HG03066 (cell line): ENCODE measurements around the gene ZNF212.

Experiments
- ATAC-seq: cut with Tn5 transposase; IDR thresholded peaks from one replicate; pipeline ENCODE4 v1.9.1; 2021; ENCODE audit warnings: low read depth; ENCODE audit not compliant: unreplicated experiment

Gene ZNF212

DNA sequence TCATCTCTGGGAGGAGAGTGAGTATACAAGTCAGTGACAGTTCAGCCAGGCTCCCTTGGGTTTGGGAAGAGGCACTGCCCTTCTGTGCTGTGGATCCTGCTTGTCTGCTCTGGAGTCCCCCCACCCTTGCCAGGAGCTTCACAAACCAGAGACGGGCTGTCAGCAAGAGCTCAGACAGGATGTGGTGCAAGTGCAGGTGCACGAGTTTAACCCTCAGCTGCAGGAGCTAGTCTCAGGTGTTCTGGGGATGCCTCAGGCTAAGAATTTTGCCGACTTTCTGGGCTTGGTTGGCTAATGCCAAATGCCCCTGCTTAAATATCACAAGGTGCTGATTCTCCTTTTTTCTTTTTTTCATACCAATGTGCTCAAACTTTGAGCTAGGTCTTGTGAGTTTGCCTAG is 44.9 kb downstream of the ZNF212 start:
- no peak for ATAC-seq

DNA sequence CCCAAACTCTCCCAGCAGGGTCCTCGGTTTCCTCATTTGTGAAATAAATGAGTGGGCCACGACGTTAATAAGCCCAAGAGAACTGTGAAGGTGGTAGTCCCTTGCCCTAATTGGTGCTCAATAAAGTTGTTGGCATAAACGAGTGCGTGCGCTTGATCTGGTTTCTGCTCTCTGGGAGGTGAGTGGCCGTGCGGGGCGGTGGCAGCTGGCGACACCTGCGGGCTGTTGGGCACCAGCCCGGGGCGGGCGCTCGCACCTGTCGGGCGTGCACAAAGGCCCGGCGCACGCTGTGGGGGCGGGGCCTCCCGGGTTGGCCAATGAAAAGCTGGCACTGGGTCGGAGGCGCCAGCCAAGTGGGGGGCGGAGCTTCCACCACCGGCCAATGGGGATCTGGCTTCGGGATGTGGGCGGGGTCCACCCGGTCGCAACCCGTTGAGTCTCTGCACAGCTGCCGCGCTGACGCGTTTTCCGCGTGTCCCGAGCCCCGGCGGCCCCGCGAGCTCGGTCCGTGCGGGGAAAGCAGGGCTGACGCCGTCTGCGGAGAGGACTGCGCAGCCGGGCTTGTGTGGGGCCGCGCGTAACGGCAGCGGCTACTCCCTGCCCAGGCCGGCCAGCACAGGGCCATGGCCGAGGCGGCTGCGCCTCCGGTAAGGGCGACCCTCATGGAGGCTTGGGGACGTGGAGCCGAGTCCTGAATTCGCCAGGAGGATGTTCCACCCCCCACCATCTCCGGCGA is 45.6 kb downstream of the ZNF212 start:
- peak; percentile 95 for ATAC-seq

DNA sequence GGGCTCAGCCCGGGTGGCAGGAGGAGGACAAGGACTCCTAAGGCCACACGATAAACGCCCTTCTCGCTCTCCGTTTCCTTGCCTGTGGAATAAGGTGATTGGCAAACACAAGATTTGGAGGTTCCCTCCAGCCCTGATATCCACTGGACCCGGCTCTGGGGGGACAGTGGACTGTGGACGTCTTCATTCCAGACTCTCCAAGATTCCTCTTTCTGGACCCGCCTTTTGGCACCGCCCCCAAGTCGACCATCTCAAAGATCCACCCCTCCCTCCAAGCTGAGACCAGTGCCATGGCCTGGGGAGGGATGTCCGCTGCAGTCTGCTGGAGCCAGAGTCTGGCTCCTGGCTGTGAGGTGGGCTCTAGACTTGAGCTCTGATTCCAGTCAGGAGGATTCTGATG is 46.2 kb downstream of the ZNF212 start:
- ATAC-seq, result no peak

DNA sequence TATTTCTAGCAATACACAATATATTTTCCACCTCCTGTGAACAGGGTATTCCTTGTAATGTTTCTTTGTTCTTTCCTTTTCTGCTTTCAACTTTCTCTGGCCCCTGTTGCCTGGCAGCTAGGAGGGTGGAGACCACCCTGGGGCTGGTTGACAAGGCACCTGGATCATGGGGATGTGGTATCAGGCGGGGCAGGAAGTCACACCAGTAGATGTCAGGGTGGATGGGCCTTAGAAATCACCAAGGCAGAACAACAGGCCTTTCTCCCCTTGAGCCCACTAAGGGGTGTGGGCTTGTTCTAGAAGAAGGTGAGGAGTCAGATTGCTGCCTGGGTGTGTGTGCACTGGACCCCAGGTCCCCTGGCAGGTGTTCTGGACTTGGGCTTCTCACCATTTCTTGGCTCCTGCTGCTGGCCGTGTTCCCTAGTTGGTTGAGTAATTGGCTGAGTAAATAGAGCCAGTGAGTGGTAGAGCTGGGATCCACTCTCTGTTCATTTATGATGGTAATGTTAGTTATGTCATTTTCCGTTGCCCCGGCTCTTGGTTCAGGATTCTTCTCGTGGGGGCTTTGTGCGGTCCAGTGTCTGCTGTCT is 47.5 kb downstream of the ZNF212 start:
- no peak for ATAC-seq

DNA sequence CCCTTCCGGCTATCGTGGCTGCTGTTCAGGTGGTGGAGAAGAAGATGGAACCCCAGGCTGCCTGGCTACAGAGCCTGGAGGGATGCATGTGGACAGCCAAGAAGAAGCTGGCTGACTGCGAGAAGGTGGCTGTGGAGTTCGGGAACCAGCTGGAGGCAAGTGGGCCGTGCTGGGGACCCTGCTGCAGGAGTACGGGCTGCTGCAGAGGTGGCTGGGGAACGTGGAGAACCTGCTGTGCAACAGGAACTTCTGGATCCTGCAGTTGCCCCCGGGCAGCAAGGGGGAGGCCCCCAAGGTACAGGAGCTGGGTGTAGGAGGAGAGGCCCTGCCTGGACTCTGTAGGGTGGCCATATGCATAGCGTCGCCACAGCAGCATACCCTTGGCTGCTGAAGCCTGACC is 48.2 kb downstream of the ZNF212 start:
- no peak for ATAC-seq

DNA sequence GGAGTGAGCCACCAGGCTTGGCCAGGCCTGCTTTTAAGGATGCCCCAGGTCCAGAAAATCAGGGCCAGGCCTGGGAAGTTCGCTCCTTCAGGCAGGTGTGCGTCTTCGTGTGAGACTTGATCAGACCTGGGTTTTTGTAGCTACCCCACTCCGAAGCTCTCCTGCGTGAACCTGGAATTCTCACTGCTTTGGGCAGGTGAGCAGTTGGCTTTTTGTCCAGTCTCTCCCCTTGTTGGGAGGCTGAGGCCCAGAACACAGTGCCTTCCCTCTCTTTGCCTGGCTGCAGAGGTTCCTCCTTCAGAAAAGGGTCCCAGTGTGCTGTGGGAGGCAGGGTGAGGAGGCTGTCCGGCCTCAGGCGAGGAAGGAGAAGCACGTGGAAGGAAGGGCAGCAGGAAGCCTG is 49.8 kb downstream of the ZNF212 start:
- no peak for ATAC-seq

DNA sequence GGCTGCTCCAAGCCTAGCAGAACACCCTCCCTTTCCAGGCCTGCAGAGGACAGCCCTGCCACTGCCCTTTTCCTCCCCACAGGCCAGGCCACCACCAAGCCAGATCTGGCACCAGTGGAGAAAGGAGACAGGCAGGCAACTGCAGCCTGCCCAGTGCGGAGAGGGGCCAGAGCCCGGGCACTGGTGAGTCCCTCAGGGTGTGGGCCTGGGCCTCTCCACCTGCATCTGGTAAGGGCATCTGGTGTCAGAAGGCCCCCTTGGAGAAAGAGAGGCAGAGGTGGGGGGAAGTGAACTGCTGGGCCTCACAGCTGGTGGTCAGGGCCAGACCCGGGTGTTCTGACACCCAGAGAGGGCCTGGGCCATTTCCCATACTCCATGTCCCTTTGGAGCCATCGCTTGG is 50.4 kb downstream of the ZNF212 start:
- no peak for ATAC-seq

DNA sequence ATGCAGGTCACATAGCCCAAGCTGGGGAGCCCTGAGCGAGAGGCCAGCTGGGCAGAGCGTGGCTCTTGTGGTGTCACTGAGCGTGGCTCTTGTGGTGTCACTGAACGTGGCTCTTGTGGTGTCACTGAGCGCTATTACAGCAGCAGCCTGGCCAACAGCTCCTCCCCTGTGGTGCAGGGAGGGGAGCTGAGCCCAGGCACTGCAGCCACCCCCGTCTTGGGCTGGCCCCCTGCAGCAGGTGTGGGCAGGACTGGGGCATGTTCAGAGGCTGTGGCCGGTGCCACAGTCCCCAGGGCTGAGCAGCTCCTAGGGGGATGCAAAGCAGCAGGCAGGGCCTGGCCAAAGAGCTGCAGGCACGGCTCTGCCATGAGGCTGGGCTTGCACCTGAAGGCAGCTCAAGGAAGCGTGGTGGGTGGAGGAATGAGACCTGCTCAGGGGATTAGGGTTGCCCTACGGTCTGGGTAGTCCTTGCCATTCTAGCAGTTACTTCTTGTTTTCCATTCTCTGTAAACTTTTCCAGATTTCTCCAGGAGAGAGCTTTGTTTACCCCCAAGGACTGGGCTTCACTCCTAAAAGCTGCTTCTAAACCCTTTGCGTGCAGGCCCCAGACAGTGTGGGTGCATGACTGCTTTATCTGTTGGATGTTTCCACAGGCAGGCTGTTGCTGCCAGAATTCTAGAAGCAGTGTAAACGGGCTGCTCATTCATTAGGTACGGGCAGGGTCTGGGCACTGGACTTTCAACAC is 51.8 kb downstream of the ZNF212 start:
- ATAC-seq, result no peak

DNA sequence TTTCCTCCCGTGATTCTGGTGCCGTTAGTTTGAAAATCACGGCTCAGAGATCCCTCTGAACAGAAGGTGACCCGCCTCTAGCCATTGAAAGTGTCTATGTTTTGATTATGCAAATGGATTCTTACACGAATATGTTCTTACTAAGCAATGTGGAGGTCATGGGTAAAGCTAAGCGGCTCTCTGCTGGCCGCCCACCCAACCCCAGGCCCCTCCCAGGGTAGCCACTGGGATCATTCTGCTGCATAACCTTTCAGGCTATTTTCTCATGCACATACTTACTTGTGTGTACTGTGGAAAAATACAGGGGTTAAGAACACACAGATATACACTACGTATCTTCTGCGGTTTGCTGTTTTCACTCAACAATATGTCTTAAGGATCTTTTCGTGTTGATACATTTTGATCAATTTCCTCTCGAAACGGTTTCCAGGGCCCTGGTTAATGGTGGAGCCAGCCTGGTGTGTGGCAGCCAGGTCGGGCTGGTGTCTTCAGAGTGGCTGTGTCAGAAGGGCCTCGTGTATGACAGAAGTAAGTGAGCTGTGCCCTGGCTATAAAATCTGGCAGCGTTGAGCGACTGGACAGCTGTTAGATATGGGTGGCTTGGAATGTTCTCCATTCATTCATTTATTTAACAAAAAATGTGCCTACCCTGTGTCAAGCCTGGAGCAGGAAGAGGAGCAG is 52.5 kb downstream of the ZNF212 start:
- no peak for ATAC-seq

DNA sequence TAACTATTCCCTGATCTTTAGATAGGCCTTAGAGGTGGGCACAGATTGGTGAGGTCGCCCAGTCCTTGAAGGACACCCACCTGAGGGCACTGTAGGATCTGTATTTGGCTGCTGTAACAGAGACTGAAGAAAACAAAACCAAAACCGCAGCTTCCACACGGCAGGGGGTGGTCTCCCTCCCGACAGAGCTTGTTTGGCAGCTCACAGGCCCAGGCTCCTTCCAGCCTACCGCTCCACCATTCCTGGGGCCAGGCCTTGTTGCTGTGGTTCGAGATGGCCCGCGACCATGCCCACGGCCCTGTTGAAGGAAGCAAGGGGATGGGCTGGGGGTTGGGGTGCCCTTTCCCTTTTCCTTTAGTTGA is 53.0 kb downstream of the ZNF212 start:
- no peak for ATAC-seq

DNA sequence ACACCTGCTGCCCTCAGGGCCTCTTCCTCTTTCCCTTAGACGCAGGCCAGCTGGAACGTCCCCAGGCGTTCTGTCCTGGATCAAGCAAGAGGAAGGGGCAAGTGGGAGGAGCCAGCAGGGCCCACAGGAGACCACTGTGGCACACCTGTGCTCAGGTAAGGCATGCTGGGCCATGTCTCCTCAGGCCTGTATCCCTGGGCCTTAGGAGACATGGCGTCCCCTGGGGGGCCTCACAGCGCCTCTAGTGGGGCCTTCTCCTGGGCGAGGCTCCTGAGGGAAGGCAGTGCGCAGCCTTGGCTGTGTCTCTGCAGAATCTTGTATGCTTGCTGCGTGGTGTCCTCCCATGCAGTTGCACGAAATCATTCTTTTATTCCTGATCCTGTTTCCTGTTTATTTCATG is 53.9 kb downstream of the ZNF212 start:
- ATAC-seq, result no peak

DNA sequence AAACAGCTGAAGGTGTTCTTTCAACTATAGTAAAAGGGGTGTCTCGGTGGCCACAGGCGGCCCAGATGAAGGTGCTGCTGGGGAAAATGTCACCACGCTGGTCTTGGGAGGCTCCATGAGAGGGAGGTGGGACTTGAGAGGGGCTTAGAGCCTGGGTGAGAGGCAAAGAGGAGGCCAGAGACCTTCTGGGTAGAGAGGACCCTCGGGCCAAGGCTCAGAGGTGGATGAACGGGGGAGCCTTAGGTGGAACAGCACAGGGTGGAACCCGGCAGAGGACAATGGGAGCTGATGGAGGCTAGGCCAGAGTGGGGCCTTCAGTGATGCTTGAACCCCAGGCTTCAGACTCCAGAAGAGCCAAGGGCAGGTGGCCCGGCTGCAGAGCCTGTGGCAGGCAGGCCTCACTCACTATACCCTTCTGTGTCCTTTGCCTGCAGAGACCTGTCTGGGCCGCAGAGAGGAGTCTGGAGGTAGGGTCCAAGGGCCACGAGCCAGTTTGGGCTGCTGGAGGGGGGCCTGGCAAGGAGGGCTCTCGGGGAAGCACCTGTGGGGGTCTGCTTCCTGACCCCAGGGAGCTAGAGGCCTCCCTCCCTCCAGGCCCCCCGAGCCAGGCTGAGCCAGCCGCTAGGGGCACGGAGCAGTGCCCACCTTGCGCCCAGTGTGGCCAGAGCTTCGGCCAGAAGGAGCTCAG is 54.6 kb downstream of the ZNF212 start:
- no peak for ATAC-seq

DNA sequence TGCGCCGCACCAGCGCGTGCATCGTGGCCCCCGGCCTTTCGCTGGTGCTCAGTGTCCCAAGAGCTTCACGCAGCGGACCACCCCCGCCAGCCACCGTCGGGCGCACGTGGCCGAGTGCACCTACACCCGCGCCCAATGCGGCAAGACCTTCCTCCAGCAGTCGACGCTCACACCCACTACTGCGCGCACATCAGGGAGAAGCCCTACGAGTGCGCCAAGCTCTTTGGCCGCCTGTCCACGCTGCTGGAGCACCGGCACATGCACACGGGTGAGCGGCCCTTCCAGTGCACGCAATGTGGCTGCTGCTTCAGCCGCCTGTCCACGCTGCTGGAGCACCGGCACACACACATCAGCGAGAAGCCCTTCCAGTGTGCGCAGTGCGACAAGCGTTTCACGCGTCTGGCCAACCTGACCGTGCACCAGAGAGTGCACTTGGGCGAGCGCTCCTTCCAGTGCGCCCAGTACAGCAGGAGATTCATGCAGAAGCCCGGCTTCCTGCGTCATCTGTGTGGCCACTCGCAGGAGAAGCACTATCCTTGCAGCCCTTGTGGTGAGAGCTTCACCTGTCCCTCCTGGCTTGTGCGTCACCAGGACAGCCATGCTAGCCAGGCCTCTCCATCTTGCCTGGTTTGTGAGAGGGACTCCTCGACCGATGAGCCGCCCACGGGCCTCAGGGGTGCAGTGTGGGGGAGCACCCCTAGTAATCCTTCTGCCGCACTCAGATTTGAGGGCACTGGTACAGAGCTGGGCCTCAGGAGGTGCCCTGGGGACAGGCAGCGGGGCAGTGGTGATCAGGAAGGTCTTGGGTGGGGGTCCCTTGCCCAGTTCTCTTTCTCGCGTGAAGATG is 55.4 kb downstream of the ZNF212 start:
- ATAC-seq, result no peak

DNA sequence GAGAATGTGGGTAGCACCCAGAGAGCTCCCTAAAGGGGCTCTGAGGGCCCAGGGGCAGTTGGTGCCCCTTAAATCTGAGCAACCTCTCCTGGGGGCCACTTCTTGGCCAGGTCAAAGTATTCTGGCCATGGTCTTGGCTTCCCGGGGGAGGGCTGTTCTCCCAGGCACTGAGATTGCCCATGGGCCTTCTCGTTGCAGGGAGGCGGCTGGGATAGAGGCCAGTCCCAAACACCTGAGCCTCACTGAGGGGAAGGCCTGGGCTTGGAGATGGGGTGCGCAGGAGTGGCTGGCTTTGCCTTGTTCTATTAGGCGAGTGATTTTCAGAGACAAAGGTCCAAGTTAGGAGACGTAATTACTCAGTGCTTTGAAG is 56.0 kb downstream of the ZNF212 start:
- no peak for ATAC-seq

DNA sequence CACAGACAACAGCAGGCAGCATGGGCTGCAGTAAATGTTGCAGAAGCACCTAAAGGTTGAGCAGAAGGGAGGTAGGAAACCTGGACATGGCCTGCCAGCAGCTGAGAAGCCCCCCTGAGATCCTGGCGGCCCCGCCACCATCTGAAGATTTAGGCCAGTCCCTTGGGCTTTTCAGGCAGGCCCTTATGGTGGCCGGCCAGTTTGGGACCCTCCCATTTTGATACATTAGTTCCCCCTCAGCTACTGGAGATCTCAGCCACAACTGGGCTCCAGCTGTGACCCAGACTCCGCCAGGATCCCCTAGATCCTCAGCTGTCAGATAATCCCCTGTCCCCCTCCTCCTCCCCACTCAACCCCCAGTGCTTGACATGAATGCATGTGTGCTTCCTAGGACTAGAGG is 56.9 kb downstream of the ZNF212 start:
- no peak for ATAC-seq

DNA sequence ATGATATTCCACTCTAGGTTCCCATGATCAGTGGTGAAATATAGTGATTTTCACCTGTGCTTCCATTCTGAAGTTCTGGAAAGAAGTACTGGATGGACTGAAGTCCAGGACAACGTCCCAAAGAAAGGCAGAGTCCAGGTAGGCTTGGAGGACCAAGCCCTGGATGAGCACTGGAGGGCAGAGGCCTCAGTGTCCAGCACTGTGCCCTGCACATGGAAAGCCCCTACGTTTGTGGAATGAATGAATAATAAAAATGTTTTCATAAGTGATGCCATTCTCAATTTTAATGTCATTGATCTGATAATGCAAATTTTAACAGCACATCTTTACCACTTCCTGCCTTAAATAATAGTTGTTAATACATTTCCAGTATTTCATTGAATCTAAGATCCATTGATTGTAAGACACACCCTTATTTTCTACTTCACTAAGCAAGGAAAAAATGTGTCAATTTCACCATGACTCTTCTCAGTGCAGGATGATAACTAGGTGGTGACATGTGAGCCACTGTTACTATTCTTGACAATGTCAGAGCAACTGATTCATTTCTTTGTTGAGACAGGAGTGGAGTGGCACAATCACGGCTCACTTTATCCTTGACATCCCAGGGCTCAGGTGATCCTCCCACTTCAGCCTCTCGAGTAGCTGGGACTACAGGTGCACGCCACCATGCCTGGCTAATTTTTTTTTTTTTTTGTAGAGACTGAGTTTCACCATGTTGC is 57.7 kb downstream of the ZNF212 start:
- no peak for ATAC-seq

DNA sequence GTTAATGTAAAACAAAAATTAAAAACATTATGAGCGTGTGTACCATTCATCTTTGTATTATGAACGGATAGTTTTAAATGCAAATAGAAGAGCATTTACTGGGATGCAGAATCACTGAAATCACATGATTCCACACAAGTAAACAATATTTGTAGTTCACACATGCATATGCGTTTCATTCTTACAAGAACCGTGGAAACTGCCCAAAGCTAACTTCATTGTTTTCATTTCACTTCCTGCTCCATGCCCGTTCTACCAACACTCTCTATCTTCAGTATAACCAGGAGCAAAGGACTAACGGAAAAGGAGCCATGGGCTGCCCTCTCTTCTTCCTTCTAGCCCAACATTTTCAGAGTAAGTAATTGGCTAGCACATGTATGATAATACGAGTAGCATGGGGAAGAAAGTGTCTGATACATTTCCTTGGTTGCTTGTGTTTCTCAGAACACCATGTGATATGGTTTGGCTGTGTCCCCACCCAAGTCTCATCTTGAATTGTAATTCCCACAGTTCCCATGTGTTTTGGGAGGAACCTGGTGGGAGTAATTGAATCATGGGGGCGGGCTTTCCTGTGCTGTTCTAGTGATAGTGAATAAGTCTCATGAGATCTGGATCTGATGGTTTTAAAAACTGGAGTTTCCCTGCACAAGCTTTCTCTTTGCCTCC is 61.3 kb downstream of the ZNF212 start:
- ATAC-seq, result no peak

DNA sequence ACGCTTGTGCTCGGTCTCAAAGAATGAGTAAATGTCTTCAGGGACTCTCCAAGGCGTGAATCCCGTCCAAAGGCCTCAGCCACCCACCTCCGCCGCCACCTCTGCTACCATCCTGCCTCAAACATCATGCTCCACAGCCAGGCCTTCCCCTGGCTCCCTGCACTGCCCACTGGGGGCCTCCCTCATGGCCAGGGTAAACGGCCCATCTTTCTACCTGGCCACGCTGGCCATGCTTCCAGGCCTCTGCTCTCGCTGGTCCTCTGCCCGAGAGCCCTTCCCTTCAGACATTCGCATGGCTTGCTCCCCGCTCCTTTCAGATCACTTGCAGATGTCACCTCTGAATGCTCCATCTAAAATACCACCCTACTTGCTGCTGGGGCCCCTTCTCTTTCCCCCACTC is 62.8 kb downstream of the ZNF212 start:
- ATAC-seq, result no peak

DNA sequence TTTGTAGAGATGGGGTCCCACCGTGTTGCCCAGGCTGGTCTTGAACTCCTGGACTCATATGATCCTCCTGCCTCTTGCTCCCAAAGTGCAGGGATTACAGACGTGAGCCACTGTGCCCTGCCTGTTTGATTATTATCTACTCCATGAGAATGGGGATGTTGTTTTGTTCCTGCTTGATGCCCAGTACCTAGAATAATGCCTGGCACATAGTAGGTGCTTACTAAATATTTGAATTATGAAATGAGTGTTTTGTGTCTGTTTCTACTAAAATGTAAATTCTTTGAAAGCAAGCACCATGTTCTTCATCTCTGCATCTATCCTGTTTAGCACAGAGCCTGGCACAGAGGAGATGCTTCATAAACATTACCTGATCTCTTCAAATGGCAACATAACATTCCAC is 63.4 kb downstream of the ZNF212 start:
- ATAC-seq, result no peak
